ENCODE results near the gene PYM1.
"Not testable (repeated sequence)": the region's sequence is repeated elsewhere in the genome, so short reads cannot be mapped to it uniquely, and the experiment has no call there.

Gene PYM1

DNA sequence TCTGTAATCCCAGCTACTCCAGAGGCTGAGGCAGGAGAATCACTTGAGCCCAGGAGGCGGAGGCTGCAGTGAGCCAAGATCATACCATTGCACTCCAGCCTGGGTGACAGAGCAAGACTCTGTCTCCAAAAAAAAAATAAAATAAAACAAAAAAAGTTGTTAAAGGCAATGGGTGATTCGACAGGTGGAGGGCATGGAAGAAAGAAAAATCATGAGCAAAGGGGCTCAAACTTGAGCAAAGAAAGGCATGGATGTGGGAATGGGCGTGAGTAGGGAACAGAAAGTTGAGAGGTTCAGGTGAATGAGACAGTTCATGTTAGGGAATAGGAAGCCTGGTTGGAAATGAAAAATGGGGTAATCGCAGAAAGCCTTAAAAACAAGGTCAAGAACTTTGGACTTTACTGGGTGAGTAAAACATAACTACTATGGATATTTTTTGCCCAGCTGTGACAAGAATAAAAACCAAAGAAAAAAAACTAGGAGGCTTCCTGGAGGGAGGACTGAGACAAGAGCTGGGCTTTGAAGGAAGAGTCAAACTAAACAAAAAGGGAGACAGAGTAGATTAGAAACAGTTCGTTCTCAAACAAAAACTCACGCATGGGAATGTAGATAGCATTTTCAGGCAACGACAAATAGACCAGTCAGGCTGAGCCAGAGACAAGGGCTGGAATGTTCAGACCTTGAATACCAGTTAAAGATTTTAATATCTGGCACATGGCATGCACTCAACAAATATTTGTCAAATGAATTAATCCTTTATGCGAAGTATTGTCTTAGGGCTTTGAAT is 18.8 kb downstream of the PYM1 start:
- no peak for FAIRE-seq

DNA sequence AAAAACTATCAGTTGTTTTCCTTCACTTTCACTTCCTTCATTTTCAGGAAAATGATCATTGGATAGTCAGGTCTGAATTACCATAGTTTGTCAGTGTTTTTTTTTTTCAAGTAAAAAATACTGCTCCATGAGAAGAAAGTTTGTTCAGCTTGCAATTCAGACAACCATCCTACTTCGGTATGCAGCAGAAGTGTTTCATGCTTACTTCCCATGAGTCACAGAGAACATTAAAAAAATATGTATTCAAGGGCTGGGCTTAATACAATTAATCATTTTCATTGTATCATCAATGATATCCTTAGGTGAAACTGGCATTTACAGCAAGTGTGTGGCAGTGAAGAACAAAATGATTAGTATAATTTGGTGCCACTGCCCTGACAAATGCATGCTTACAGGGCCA is 21.6 kb downstream of the PYM1 start:
- FAIRE-seq = no peak

DNA sequence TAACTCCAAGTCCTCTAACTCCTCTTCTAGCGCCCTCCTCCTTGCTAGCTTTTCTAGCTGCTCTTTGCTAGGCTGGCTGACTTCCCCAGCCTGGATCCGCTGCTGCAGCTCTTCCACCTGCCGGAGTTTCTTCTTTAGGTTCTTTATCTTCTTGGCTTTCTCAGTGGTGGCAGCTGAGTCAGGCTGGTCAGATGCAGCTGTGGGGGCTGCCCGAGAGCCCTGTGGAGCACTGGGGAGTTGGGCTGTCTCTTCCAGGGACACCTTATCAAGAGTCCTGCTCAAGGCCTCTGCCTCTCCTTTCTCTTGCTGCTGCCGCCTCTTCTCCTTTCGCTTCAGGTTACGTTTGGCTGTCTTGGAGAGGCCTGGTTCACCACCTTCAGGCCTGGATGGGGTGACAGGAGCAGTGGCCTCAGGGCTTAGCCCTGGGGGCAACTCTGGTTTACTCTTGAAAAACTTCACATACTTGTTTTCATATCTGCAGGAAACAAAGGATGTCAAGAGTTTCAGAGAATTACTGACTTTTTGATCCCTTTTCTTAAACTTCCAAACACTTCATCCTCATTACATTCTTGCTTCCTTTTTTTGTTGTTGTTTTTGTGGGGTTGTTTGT is 25.7 kb downstream of the PYM1 start:
- FAIRE-seq = no peak

DNA sequence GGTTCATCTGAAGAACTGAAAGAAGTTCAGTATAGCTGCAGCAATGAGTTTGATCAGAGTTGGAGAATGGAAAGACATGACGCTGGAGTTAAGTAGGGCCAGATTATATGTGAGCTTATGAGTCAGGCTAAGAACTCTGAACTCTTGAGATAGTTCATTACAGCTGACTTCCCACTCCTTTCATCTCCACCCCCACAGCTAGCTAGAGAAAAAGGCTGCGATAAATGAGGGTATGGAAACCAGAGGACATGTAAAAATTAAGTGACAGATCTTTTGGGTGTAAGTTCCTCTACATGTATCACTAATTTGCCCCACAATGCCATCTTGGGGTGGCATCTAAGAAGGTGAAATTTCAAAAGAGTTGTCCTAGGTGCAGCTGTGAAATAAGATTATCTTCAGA is 28.6 kb downstream of the PYM1 start:
- FAIRE-seq = no peak

DNA sequence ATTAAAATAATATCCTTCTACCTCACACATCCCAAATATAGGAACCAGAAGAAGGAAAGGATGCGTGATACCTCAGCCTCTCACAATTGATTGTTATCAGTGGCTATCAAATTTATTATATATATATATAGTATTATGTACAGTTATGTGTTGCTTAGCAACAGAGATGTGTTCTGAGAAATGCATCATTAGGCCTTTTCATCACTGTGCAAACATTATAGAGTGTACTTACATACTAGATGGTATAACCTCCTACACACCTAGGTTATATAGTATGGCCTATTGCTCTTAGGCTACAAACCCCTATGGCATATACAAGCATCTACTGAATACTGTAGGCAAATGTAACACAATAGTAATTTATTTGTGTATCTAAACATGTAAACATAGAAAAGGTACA is 34.0 kb downstream of the PYM1 start:
- no peak for FAIRE-seq

DNA sequence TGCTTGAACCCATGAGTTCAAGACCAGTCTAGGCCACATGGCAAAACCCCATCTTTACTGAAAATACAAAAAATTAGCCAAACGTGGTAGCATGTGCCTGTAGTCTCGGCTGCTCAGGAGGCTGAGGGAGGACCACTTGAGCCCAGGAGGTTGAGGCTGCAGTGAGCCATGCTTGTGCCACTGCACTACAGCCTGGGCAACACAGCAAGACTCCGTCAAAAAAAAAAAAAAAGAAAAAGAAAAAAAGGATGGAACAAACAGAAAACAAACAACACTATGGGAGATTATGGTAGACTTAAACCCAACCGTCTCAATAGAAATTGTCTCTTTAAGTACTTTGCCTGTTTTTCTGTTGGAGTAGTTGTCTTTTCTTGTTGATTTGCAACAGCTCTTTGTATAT is 36.4 kb downstream of the PYM1 start:
- no peak for FAIRE-seq

DNA sequence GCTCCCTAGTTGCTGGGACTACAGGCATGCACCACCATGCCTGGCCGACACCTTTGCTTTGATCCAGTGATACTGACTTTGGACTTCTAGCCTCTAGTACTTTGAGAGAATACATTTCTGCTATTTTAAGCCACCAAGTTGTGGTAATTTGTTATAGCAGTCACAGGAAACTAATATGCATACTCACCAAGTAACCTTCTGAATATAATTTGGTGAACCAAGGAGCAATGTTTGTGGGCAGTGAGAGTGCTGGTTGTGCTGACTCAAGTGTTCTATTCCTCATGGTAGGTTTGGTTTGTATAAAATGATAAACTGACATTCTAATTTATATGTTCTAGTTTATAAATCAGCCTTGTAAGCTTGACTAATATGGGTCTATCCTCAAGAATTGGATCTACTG is 42.6 kb downstream of the PYM1 start:
- no peak for FAIRE-seq

DNA sequence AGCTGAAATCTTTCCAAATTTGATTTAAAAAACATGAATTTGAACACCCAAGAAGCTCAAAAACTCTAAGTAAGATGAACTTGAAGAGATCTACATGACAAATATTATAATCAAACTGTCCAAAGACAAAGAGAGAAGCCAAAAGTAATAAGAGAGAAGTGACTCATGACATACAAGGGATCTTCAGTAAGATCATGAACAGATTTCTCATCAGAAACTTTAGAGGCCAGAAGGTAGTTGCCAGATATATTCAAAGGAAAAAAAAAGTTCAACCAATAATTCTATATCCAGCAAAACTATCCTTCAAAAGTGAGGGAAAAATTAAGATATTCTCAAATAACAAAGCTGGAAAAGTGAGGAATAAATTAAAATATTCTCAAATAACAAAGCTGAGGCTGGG is 49.9 kb downstream of the PYM1 start:
- FAIRE-seq = no peak

DNA sequence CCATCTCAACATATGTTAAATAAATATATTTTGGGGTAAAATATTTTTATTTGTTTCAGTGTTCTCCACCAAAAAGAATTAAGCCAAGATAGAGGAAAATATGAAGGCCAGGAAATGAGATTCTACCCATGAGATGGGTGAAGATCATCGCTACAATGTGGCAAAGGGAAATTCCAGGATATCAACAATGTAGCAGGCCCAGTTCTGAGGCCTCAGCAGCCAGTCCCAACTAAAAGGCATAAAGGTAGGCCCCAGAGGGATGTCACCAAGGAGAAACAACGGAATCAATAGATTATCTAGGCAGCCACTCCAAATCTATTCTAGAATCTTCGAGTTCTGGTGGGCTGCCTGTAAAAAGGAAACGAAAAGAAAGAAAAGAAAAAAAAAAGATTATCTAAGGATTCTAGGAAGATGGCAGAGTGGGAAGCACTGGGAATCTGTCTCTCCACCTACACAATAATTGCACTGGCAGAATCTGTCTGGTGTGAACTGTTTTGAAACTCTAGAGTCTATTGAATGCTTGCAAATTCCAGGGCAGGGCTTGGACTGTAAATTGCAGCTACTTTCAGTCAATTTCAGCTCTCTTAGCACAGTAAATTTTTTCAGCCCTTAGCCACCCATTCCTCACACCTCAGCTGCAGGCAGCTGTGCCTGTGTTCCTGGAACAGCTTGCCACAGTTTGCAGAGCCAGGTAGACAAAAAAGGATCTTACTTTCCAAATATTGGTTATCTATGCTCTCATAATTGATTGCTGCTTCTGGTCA is 51.8 kb downstream of the PYM1 start:
- no peak for FAIRE-seq

DNA sequence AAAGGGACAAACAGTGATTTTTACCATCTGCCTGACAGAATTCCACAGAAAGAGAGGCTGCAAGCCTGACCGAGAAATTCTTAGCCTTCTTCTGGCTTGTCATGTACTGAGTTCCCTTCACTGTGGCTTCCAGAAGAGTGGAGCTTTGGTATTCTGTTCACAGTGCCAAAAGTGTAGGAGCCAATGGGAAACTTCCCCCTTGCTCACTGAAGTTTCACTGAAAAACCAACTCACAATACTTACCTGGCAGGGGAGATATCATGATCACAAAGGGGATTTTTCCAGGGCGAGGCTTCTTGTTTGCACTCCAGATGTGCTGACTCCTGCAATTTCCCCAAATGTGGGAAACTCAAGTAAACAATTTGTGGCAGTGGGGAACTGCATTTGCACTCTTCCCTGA is 53.3 kb downstream of the PYM1 start:
- FAIRE-seq = no peak

DNA sequence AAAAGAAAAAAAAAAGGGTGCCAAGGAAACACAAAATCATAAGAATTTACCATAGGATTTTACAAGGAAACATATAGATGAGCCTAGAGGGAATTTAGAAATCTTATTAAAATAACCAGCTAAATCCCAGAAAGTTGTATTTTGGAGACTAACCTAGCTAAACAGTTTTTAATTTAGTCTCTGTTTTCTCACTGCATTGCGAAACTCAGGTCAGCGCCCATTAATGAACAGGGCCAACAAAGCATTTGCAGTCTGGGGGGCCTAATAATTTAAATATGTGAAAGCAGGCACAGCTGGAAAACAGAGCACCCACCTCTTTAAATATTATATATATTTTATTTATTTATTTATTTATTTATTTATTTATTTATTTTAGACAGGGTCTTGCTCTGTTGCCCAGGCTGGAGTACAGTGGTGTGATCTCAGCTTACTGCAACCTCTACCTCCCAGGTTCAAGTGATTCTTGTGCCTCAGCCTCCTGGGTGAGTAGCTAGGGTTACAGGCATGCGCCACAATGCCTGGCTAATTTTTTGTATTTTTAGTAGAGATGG is 61.2 kb downstream of the PYM1 start:
- FAIRE-seq = not testable (repeated sequence)

DNA sequence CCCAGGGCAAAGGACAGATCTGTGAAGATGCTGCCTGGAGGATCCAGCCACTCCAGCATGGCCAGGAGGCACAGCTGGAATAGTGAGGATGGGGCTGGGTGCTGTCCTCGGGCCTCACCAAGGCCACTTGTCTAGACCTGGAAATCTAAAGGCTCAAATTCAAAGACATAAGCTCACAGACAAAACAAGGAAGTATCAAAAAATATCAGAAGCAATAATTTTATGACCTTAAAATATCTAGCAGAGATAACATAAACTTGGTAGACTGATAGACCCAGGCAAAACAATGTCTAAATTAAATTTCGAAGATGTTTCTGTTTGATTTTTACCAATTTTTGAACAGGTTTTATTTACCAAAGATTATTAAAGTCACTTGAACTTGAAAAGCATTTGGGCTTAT is 62.4 kb downstream of the PYM1 start:
- peak; percentile 44 for FAIRE-seq

DNA sequence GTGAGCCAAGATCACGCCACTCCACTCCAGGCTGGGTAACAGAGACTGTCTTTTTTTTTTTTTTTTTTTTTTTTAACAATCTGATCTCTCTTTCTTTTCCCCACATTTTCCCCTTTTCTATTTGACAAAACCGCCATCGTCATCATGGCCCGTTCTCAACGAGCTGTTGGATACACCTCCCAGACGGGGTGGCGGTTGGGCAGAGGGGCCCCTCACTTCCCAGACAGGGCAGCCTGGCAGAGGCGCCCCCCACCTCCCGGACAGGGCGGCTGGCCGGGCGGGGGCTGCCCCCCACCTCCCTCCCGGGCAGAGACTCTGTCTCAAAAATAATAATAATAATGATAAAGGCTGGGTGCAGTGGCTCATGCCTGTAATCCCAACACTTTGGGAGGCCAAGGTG is 64.8 kb downstream of the PYM1 start:
- not testable (repeated sequence) for FAIRE-seq

DNA sequence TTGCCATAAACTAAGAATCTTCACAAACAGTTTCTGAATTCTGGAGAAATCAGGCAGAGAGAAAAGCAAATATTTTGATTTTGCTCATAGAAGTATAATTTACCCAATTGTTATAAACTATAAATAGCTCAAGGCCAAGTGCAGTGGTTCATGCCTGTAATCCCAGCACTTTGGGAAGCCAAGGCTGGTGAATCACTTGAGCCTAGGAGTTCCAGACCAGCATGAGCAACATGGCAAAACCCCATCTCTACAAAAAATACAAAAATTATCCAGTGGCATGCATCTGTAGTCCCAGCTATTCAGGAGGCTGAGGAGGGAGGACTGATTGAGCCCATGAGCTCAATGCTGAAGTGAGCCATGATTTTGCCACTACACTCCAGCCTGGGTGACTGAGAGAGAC is 65.4 kb downstream of the PYM1 start:
- FAIRE-seq = no peak

DNA sequence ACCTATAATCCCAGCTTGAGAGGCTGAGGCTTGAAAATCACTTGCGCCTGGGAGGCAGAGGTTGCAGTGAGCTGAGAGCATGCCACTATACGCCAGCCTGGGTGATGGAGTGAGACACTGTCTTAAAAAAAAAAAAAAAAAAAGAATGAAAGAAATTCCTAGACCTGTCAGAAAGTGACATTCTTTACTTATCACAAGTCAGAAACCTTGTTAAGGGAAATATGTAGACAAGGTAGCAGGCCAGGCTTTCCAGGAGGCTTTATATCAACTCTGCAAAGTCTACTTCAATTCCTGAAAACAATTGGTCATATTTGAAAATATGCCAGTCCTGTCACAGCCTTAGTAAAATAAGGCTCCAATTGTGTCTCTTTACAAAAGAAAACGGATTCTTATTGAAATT is 65.8 kb downstream of the PYM1 start:
- no peak for FAIRE-seq

DNA sequence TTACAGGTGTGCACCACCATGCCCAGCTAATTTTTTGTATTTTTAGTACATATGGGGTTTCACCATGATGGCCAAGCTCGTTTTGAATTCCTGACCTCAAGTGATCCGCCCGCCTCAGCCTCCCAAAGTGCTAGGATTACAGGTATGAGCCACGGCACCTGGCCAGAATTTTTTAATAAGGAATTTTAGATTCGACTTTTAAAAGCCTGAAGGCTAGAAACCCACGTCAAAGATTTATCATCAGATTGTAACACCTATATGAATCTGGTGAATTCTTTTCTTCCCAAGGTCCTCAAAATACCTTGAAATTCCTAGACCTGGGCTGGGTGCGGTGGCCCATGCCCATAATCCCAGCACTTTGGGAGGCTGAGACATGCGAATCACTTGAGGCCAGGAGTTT is 66.3 kb downstream of the PYM1 start:
- no peak for FAIRE-seq

DNA sequence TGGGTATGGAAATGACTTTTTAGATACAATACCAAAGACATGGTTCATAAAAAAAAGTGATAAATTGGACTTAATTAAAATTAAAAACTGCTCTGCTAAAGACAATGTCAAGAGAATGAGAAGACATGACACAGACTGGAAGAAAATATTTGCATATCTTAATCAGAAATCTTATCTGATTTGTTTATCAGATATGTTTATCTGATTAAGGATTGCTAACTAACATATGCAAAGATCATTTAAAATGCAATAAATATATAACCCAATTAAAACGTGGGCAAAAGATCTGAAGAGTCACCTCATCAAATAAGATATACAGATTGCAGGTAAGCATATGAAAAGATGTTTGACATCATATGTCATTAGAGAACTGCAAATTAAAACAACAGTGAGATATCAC is 75.0 kb downstream of the PYM1 start:
- FAIRE-seq = no peak
